DND-41 (cell line): ENCODE results near the gene FBXO3.

Source experiments
- ATAC-seq: fragments of 200-7000 bp; cut with Tn5 transposase; 3 replicates; pipeline ENCODE4 v1.9.1; 2021; ENCODE audit warnings: low read depth; ENCODE audit not compliant: insufficient read depth
- DNase-seq: peaks from one replicate; pipeline ENCODE4 v3.0.0-alpha.2; 2020
- H2AFZ ChIP-seq: 2 replicates; pipeline ENCODE4 v1.6.0; 2012; ENCODE audit warnings: low read depth, low read length
- H3K27ac ChIP-seq: 2 replicates; pipeline ENCODE4 v1.5.1; 2012; ENCODE audit warnings: low read length, inconsistent platforms
- H3K27me3 ChIP-seq: fragments of 200-600 bp; sonication (generic); 2 replicates; pipeline ENCODE4 v1.6.0; 2012; ENCODE audit warnings: low read length, mild to moderate bottlenecking, inconsistent platforms; ENCODE audit not compliant: insufficient read depth, poor library complexity
- H3K36me3 ChIP-seq: 2 replicates; pipeline ENCODE4 v1.5.1; 2012; ENCODE audit warnings: low read length, inconsistent platforms; ENCODE audit not compliant: insufficient read depth
- H3K4me1 ChIP-seq: 2 replicates; pipeline ENCODE4 v1.5.1; 2012; ENCODE audit warnings: mild to moderate bottlenecking, low read length; ENCODE audit not compliant: insufficient read depth
- H3K4me2 ChIP-seq: 2 replicates; pipeline ENCODE4 v1.6.0; 2012; ENCODE audit warnings: mild to moderate bottlenecking, moderate library complexity, low read length, inconsistent platforms; ENCODE audit not compliant: insufficient read depth
- H3K4me3 ChIP-seq, 2 experiments: fragments of 200-600 bp in 1 of 2; shearing (Covaris generic) in 1 of 2; 2 replicates each; pipeline ENCODE4 v1.5.1; 2012 to 2016; ENCODE audit warnings: inconsistent platforms in 2 of 2, low read length in 2 of 2, mild to moderate bottlenecking in 2 of 2, low read depth in 1 of 2, moderate library complexity in 1 of 2
- H3K79me2 ChIP-seq: 2 replicates; pipeline ENCODE4 v1.6.0; 2012; ENCODE audit warnings: low read length, inconsistent platforms; ENCODE audit not compliant: insufficient read depth
- H3K9ac ChIP-seq: 2 replicates; pipeline ENCODE4 v1.6.0; 2012; ENCODE audit warnings: low read depth, mild to moderate bottlenecking, inconsistent platforms, low read length, moderate library complexity
- H3K9me3 ChIP-seq: 2 replicates; pipeline ENCODE4 v1.5.1; 2012; ENCODE audit warnings: low read length, moderate library complexity, mild to moderate bottlenecking, inconsistent platforms; ENCODE audit not compliant: insufficient read depth, severe bottlenecking
- H4K20me1 ChIP-seq: 2 replicates; pipeline ENCODE4 v1.6.0; 2012; ENCODE audit warnings: low read length; ENCODE audit not compliant: insufficient read depth
- CTCF ChIP-seq: IDR thresholded peaks from 2 replicates; pipeline ENCODE4 v1.5.1; 2012; ENCODE audit warnings: borderline replicate concordance, low read length, moderate library complexity, mild to moderate bottlenecking; ENCODE audit not compliant: poor library complexity, severe bottlenecking; ENCODE audit errors: extremely low read depth
- EZH2 ChIP-seq: IDR thresholded peaks from 3 replicates; pipeline ENCODE4 v1.6.1; 2012; ENCODE audit warnings: borderline replicate concordance, low read depth, mild to moderate bottlenecking, moderate library complexity, low read length, inconsistent platforms; ENCODE audit not compliant: severe bottlenecking

Gene FBXO3

DNA sequence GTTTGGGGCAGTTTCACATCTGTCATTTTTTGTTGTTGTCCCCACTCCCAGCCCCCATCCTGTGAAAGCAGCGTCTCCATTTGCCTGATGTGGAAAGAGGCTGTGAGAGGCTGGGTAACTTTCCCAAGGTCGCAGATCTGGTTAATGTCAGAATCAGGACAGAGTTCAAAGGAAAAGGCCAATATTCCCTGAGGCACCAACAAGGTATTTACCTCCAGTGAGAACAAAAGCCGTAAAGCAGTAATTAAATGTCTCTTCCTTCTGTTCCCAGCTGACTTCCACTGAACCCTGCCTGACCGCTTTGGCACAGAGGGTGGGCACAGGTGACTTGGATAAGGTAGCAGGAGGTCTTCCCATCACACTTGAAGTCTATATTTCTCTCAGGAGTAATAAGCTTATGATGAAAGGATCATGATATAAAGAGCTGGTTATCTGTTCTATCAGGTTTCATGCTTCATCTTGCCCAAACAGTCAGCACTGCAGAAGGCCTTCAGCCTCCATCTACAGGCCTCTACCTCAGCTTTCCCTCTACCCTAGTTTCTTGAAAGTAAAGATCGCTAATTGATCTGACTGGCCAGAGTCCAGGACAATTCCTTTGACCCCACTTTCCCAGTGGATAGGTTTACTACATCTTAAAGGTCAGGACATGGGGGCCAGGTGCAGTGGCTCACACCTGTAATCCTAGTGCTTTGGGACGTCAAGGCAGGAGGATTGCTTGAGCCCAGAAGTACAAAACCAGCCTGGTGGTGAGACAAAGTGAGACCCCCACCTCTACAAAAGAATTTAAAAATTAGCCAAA is 83.1 kb downstream of the FBXO3 start:
- Histone ChIP-seq H3K27me3 (peaks cover 29% of the 10 kb centered on the region), H3K9me3 (no peaks in the 10 kb centered on the region), H3K36me3 (no peaks in the 10 kb centered on the region), H3K27ac (no peak overlapping the region), H3K4me1 (no peaks in the 10 kb centered on the region), H3K79me2 (no peaks in the 10 kb centered on the region), H2AFZ (no peak overlapping the region), H3K4me2 (no peak overlapping the region), H3K9ac (no peak overlapping the region), H3K4me3 (no peak overlapping the region), H4K20me1 (no peaks in the 10 kb centered on the region)
- ATAC-seq (no peak), DNase-seq (no peak)
- TF ChIP-seq CTCF, result no peak
- no peak for TF ChIP-seq EZH2
